ENCODE results near the gene ARL14EPL. TPM values are rescaled to one million over a fixed set of nuclear protein-coding genes. Genes with fewer than 3 reads are reported as not detected.

The ARL14EPL gene
- total and polyA plus RNA-seq, 11 donors: not detected

GRCh38 chr5:116063950-116064349 lies 31.7 kb downstream of the ARL14EPL start:
- peaks cover 0 to 7% (median 0%) of the 10 kb centered on the region in 9 donors for H3K27me3 ChIP-seq
- no peaks in the 10 kb centered on the region for H3K36me3 ChIP-seq
- DNase-seq: no peak
- 82 to 90% (median 86%) methylated on average over 3 of the region's 3 CpGs for WGBS, 4 donors
- intact Hi-C loops (cut with DNase I): loop anchor here in 5 of 10 donors (10.0 kb wide), 4 partner anchors 169 to 749 kb away; no protein-coding TSS in a partner anchor
- H3K4me1 ChIP-seq: peaks cover 0 to 2% (median 0%) of the 10 kb centered on the region in 12 donors
- H3K4me3 ChIP-seq: no peak overlapping the region
- no peak for ATAC-seq
- H3K27ac ChIP-seq: no peak overlapping the region
- TF ChIP-seq CTCF (IDR thresholded peaks at IDR 0.05) (no peak), POLR2A (IDR thresholded peaks at IDR 0.05) (no peak)
- no peaks in the 10 kb centered on the region for H3K9me3 ChIP-seq

GRCh38 chr5:116068028-116068632 lies 35.9 kb downstream of the ARL14EPL start:
- Histone ChIP-seq H3K9me3 (no peaks in the 10 kb centered on the region), H3K36me3 (no peaks in the 10 kb centered on the region), H3K27ac (no peak overlapping the region), H3K4me3 (no peak overlapping the region), H3K4me1 (peaks cover 0 to 2% (median 0%) of the 10 kb centered on the region in 12 donors), H3K27me3 (peaks cover 0 to 10% (median 0%) of the 10 kb centered on the region in 9 donors)
- DNase-seq: no peak
- intact Hi-C loops (cut with DNase I): loop anchor here (2.0 to 10.0 kb wide), 11 partner anchors 173 to 761 kb away; partner anchors contain the start of genes AP3S1 (in 1 of the 10) and ATG12 (in 1 of the 10)
- no peak for ATAC-seq
- TF ChIP-seq POLR2A (IDR thresholded peaks at IDR 0.05): no peak
- peak; percentile 77 to 92 (median 86) for TF ChIP-seq CTCF (IDR thresholded peaks at IDR 0.05)
- WGBS, 4 donors: 14 to 29% (median 15%) methylated on average over 4 of the region's 4 CpGs

- 92 to 100% (median 93%) methylated on average over 1 of the region's 1 CpG for WGBS, 4 donors
- no peak overlapping the region for H3K27ac ChIP-seq
- DNase-seq (no peak), ATAC-seq (no peak)
- peaks cover 0 to 10% (median 0%) of the 10 kb centered on the region in 9 donors for H3K27me3 ChIP-seq
- intact Hi-C loops (cut with DNase I): no loop called here
- H3K4me3 ChIP-seq: no peak overlapping the region
- TF ChIP-seq POLR2A (IDR thresholded peaks at IDR 0.05): no peak
- no peak for TF ChIP-seq CTCF (IDR thresholded peaks at IDR 0.05)
- H3K36me3 ChIP-seq: no peaks in the 10 kb centered on the region
- H3K9me3 ChIP-seq: no peaks in the 10 kb centered on the region
- H3K4me1 ChIP-seq: peaks cover 0 to 2% (median 0%) of the 10 kb centered on the region in 12 donors
Observed at GRCh38 chr5:116071211-116071610, 38.9 kb downstream of the ARL14EPL start.

- H3K4me3 ChIP-seq: no peak overlapping the region
- peaks cover 0 to 3% (median 0%) of the 10 kb centered on the region in 9 donors for H3K36me3 ChIP-seq
- H3K4me1 ChIP-seq: peaks cover 0 to 8% (median 0%) of the 10 kb centered on the region in 12 donors
- no peak overlapping the region for H3K27ac ChIP-seq
- ATAC-seq (no peak), DNase-seq (no peak)
- peaks cover 0 to 2% (median 0%) of the 10 kb centered on the region in 9 donors for H3K27me3 ChIP-seq
- TF ChIP-seq POLR2A (IDR thresholded peaks at IDR 0.05) (no peak), CTCF (IDR thresholded peaks at IDR 0.05) (no peak)
- intact Hi-C loops (cut with DNase I): no loop called here
- H3K9me3 ChIP-seq: no peaks in the 10 kb centered on the region
- WGBS, 4 donors: 59 to 77% (median 71%) methylated on average over 6 of the region's 6 CpGs
Observed at GRCh38 chr5:116075191-116075831, 43.0 kb downstream of the ARL14EPL start.

All from heart left ventricle (tissue), 16 donors.